Fibroblast of lung (primary cell): ENCODE results near the gene KIAA0753. TPM values are rescaled to one million over a fixed set of nuclear protein-coding genes. Genes with fewer than 3 reads are reported as not detected.

Source experiments
- DNase-seq, 2 donors: peaks; one replicate each; pipeline versions ENCODE4 v3.0.0 to v3.0.0-alpha.2; 2010; ENCODE audit warnings: low read depth in 2 of 2
- H2AFZ ChIP-seq: 2 replicates; pipeline ENCODE4 v1.5.1; 2012; ENCODE audit warnings: low read length, control low read depth, inconsistent platforms
- H3K27ac ChIP-seq: 2 replicates; pipeline ENCODE4 v1.5.1; 2011; ENCODE audit warnings: low read length, control low read depth; ENCODE audit not compliant: insufficient read depth
- H3K27me3 ChIP-seq: 2 replicates; pipeline ENCODE4 v1.5.1; 2011; ENCODE audit warnings: mild to moderate bottlenecking, low read length; ENCODE audit not compliant: control insufficient read depth, insufficient read depth
- H3K36me3 ChIP-seq: 2 replicates; pipeline ENCODE4 v1.5.1; 2011; ENCODE audit warnings: low read length; ENCODE audit not compliant: control insufficient read depth, insufficient read depth
- H3K4me1 ChIP-seq: 2 replicates; pipeline ENCODE4 v1.5.1; 2011; ENCODE audit warnings: low read length; ENCODE audit not compliant: control insufficient read depth, insufficient read depth; ENCODE audit errors: extremely low read depth
- H3K4me2 ChIP-seq: 2 replicates; pipeline ENCODE4 v1.5.1; 2011; ENCODE audit warnings: low read length, control low read depth; ENCODE audit not compliant: insufficient read depth; ENCODE audit errors: extremely low read depth
- H3K4me3 ChIP-seq, 4 experiments: fragments of 200-600 bp in 1 of 4; sonication (generic) in 1 of 4; replicated peaks in 1 of 4; 2 replicates each; pipeline ENCODE4 v1.5.1; 2011 to 2016; ENCODE audit warnings: low read length in 4 of 4, low read depth in 3 of 4, mild to moderate bottlenecking in 3 of 4, control low read depth in 2 of 4, inconsistent platforms in 1 of 4, mixed read lengths in 1 of 4; ENCODE audit not compliant: insufficient read depth in 1 of 4; ENCODE audit errors: control extremely low read depth in 1 of 4
- H3K79me2 ChIP-seq: 2 replicates; pipeline ENCODE4 v1.5.1; 2012; ENCODE audit warnings: mild to moderate bottlenecking, low read length, inconsistent platforms; ENCODE audit not compliant: control insufficient read depth, insufficient read depth
- H3K9ac ChIP-seq: 2 replicates; pipeline ENCODE4 v1.5.1; 2011; ENCODE audit warnings: mild to moderate bottlenecking, low read length, control low read depth; ENCODE audit not compliant: insufficient read depth
- H3K9me3 ChIP-seq: 2 replicates; pipeline ENCODE4 v1.5.1; 2012; ENCODE audit warnings: low read depth, low read length; ENCODE audit not compliant: control insufficient read depth, insufficient read depth
- H4K20me1 ChIP-seq: 2 replicates; pipeline ENCODE4 v1.5.1; 2011; ENCODE audit warnings: low read length; ENCODE audit not compliant: control insufficient read depth, insufficient read depth; ENCODE audit errors: extremely low read depth
- EZH2 ChIP-seq: IDR thresholded peaks from 2 replicates; pipeline ENCODE4 v1.5.1; 2012; ENCODE audit warnings: low read length, control low read depth, mild to moderate bottlenecking; ENCODE audit errors: missing control alignments
- polyA plus RNA-seq, 2 donors: library from polyadenylated mRNA; depleted of rRNA in 1 of 2; stranded (reverse) in 1 of 2; unstranded in 1 of 2; fragments of >200 nt; gene quantifications; 2 replicates each; pipeline ENCODE4 v1.2.1, GENCODE V29; 2011 to 2012; ENCODE audit warnings: missing spikeins in 1 of 2
- total RNA-seq: library from RNA; depleted of rRNA; stranded (reverse); fragments of >200 nt; gene quantifications from 2 replicates; pipeline ENCODE4 v1.2.1, GENCODE V29; 2014
- TF ChIP-seq, protein P1 (sequence below), 2 donors: IDR thresholded peaks in 1 of 2; conservative IDR thresholded peaks in 1 of 2; 1 replicate in 1 of 2; 2 replicates in 1 of 2; pipeline ENCODE4 v1.5.1; 2011 to 2012; ENCODE audit warnings: low read length in 2 of 2, control low read depth in 1 of 2, inconsistent platforms in 1 of 2, low read depth in 1 of 2, mild to moderate bottlenecking in 1 of 2

The KIAA0753 gene
- total and polyA plus RNA-seq, 2 donors (not counting 1 experiment from before 2014, with no cell fraction given), result 5.8 to 12.9 TPM

DNA sequence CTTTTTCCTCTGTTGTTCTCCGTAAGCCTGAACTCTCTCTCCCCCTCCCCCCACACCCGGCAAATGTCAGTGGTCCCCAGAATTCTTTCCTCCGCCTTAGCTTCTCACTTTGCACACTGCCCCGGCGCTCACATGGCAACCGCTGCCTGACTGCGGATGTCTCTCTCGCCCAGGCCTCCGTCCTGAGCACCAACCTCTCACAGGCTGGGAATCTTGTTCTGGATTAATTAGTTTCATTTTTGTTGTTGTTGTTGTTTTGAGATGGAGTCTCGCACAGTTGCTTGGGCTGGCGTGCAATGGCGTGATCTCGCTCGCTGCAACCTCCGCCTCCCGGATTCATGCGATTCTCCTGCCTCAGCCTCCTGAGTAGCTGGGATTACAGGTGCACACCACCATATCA, 27.7 kb upstream of the KIAA0753 start:
- peaks cover 7% of the 10 kb centered on the region for H3K27me3 ChIP-seq
- no peak overlapping the region for H3K4me3 ChIP-seq
- no peaks in the 10 kb centered on the region for H3K4me1 ChIP-seq
- TF ChIP-seq, protein P1, sequence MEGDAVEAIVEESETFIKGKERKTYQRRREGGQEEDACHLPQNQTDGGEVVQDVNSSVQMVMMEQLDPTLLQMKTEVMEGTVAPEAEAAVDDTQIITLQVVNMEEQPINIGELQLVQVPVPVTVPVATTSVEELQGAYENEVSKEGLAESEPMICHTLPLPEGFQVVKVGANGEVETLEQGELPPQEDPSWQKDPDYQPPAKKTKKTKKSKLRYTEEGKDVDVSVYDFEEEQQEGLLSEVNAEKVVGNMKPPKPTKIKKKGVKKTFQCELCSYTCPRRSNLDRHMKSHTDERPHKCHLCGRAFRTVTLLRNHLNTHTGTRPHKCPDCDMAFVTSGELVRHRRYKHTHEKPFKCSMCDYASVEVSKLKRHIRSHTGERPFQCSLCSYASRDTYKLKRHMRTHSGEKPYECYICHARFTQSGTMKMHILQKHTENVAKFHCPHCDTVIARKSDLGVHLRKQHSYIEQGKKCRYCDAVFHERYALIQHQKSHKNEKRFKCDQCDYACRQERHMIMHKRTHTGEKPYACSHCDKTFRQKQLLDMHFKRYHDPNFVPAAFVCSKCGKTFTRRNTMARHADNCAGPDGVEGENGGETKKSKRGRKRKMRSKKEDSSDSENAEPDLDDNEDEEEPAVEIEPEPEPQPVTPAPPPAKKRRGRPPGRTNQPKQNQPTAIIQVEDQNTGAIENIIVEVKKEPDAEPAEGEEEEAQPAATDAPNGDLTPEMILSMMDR (conservative IDR thresholded peaks at IDR 0.05 in 1 of 2, IDR thresholded peaks at IDR 0.05 in 1 of 2; ENCODE audit: low read depth in 1 of 2, low read length in 2 of 2), result no peak
- TF ChIP-seq EZH2, result no peak
- no peak overlapping the region for H2AFZ ChIP-seq
- H3K27ac ChIP-seq, result no peak overlapping the region
- H3K4me2 ChIP-seq, result no peak overlapping the region
- no peak overlapping the region for H3K9ac ChIP-seq
- no peaks in the 10 kb centered on the region for H3K36me3 ChIP-seq
- H3K9me3 ChIP-seq, result no peaks in the 10 kb centered on the region
- no peaks in the 10 kb centered on the region for H3K79me2 ChIP-seq
- H4K20me1 ChIP-seq, result no peaks in the 10 kb centered on the region
- DNase-seq, result no peak

DNA sequence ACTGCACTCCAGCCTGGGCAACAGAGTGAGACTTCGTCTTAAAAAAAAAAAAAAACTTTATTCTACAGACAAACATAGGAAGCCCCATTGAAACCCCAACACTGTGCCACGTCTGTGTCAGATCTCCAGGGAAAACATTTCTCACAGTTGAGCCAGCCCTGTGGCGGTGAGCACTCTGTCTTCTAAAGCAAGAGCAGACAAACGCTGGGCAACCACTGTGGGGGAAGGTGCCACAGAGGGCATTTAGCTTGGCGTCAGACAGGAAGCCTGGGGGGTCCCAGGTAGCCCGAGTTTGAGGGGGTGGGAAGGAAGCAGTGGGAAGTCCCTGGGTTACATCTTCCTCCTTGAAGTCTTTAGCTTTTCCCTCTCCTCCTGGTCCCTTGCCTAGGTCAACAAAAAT, 27.0 kb upstream of the KIAA0753 start:
- no peak for DNase-seq
- no peak overlapping the region for H3K9ac ChIP-seq
- H3K4me1 ChIP-seq, result no peaks in the 10 kb centered on the region
- no peak overlapping the region for H2AFZ ChIP-seq
- no peak overlapping the region for H3K4me2 ChIP-seq
- H3K27ac ChIP-seq, result no peak overlapping the region
- no peaks in the 10 kb centered on the region for H3K79me2 ChIP-seq
- no peak for TF ChIP-seq EZH2
- H3K27me3 ChIP-seq, result peaks cover 7% of the 10 kb centered on the region
- no peaks in the 10 kb centered on the region for H4K20me1 ChIP-seq
- no peak overlapping the region for H3K4me3 ChIP-seq
- no peaks in the 10 kb centered on the region for H3K9me3 ChIP-seq
- H3K36me3 ChIP-seq, result no peaks in the 10 kb centered on the region

DNA sequence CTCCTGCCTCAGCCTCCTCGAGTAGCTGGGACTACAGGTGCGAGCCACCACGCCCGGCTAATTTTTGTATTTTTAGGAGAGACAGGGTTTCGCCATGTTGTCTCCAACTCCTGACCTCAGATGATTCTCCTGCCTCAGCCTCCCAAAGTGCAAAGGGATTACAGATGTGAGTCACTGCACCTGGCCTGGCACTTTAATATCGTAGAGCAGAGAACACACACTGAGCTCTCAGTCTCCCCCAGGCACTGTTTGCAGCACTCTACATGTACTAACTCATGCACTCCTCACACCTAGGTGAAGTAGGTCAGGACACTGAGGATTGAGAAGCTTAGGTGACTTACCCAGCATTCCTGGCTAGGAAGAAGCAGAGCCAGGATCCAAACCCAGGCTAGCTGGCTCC, 26.0 kb upstream of the KIAA0753 start:
- H3K27me3 ChIP-seq, result peaks cover 7% of the 10 kb centered on the region
- TF ChIP-seq, protein P1 (conservative IDR thresholded peaks at IDR 0.05 in 1 of 2, IDR thresholded peaks at IDR 0.05 in 1 of 2; ENCODE audit: low read depth in 1 of 2, low read length in 2 of 2), result no peak
- no peak for TF ChIP-seq EZH2
- DNase-seq, result no peak

More for the DNA sequence above, 26.0 kb upstream of the KIAA0753 start:
- Histone ChIP-seq H3K4me1 (no peaks in the 10 kb centered on the region), H3K36me3 (no peaks in the 10 kb centered on the region), H2AFZ (no peak overlapping the region), H3K9ac (no peak overlapping the region), H3K9me3 (no peaks in the 10 kb centered on the region), H3K4me3 (no peak overlapping the region), H4K20me1 (no peaks in the 10 kb centered on the region), H3K79me2 (no peaks in the 10 kb centered on the region), H3K27ac (no peak overlapping the region), H3K4me2 (no peak overlapping the region)
